IMR-90 (cell line): ENCODE data around the gene MCM6. TPM values are rescaled to one million over a fixed set of nuclear protein-coding genes. Genes with fewer than 3 reads are reported as not detected.

Experiments
- ATAC-seq: fragments of 200-7000 bp; cut with Tn5 transposase; 2 replicates; pipeline ENCODE4 v1.9.1; 2020; ENCODE audit warnings: low read depth, mild to moderate bottlenecking, moderate library complexity
- BruUV-seq: library from RNA; stranded (reverse); fragments of 400-500 nt; replicated peaks from 2 replicates; lab custom pipeline; 2021; lab: Mats Ljungman, UMichigan
- CTCF ChIA-PET: fragments of 300-600 bp; formaldehyde crosslinking; extraction: SDS; loops from one replicate; lab custom pipeline; 2021; ENCODE audit warnings: antibody characterized with exemption; lab: Yijun Ruan, JAX
- POLR2A ChIA-PET: fragments of 300-600 bp; sonication (Branson Sonifier 250); formaldehyde crosslinking; loops from one replicate; lab custom pipeline; 2022; ENCODE audit warnings: antibody characterized with exemption; ENCODE audit not compliant: unreplicated experiment; lab: Charles Lee
- DNase-seq: peaks from one replicate; pipeline ENCODE4 v3.0.0; 2013
- H2AFZ ChIP-seq: replicated peaks from 2 replicates; pipeline ENCODE3; 2013; ENCODE audit warnings: low read length, mild to moderate bottlenecking; ENCODE audit not compliant: poor library complexity
- H2AK5ac ChIP-seq: 2 replicates; pipeline ENCODE4 v1.6.1; 2013; ENCODE audit warnings: low read depth, low read length, inconsistent platforms
- H2AK9ac ChIP-seq: replicated peaks from 2 replicates; pipeline ENCODE3; 2013; ENCODE audit warnings: mild to moderate bottlenecking, low read depth, low read length, moderate library complexity; ENCODE audit not compliant: poor library complexity
- H2BK120ac ChIP-seq: 2 replicates; pipeline ENCODE4 v1.6.1; 2013; ENCODE audit warnings: low read depth, low read length, inconsistent platforms
- H2BK15ac ChIP-seq: 3 replicates; pipeline ENCODE4 v1.6.1; 2013; ENCODE audit warnings: low read depth, low read length, inconsistent platforms
- H2BK20ac ChIP-seq: 2 replicates; pipeline ENCODE4 v1.6.1; 2013; ENCODE audit warnings: low read depth, mild to moderate bottlenecking, inconsistent platforms, low read length, moderate library complexity
- H2BK5ac ChIP-seq: 2 replicates; pipeline ENCODE4 v1.6.1; 2013; ENCODE audit warnings: mild to moderate bottlenecking, low read depth, low read length, inconsistent platforms; ENCODE audit not compliant: poor library complexity, severe bottlenecking
- H3K14ac ChIP-seq: replicated peaks from 2 replicates; pipeline ENCODE4 v1.6.1; 2013; ENCODE audit warnings: low read depth, low read length, inconsistent platforms
- H3K18ac ChIP-seq: 2 replicates; pipeline ENCODE4 v1.6.1; 2013; ENCODE audit warnings: low read depth, low read length, control low read depth
- H3K23ac ChIP-seq: 2 replicates; pipeline ENCODE4 v1.6.1; 2013; ENCODE audit warnings: low read depth, low read length, inconsistent platforms
- H3K27ac ChIP-seq: 2 replicates; pipeline ENCODE4 v1.5.1; 2013; ENCODE audit warnings: mild to moderate bottlenecking, control low read depth, low read length; ENCODE audit not compliant: insufficient read depth
- H3K27me3 ChIP-seq: 2 replicates; pipeline ENCODE4 v1.6.1; 2013; ENCODE audit warnings: low read length; ENCODE audit not compliant: control insufficient read depth, insufficient read depth
- H3K36me3 ChIP-seq: 2 replicates; pipeline ENCODE4 v1.6.1; 2013; ENCODE audit warnings: low read length, mixed read lengths; ENCODE audit not compliant: control insufficient read depth, insufficient read depth
- H3K4ac ChIP-seq: 2 replicates; pipeline ENCODE4 v1.6.1; 2013; ENCODE audit warnings: low read depth, low read length, inconsistent platforms
- H3K4me1 ChIP-seq: 2 replicates; pipeline ENCODE4 v1.6.1; 2013; ENCODE audit warnings: low read length, mixed read lengths; ENCODE audit not compliant: control insufficient read depth, insufficient read depth
- H3K4me2 ChIP-seq: 2 replicates; pipeline ENCODE4 v1.6.1; 2013; ENCODE audit warnings: low read depth, mild to moderate bottlenecking, control low read depth, low read length, moderate library complexity
- H3K4me3 ChIP-seq: 2 replicates; pipeline ENCODE4 v1.5.1; 2013; ENCODE audit warnings: low read depth, mild to moderate bottlenecking, control low read depth, low read length, moderate library complexity; ENCODE audit not compliant: insufficient read depth
- H3K56ac ChIP-seq: 2 replicates; pipeline ENCODE4 v1.6.1; 2013; ENCODE audit warnings: low read length, inconsistent platforms; ENCODE audit not compliant: insufficient read depth; ENCODE audit errors: extremely low read depth
- H3K79me1 ChIP-seq, 2 experiments: 2 replicates each; pipeline ENCODE4 v1.6.1; 2013; ENCODE audit warnings: low read length in 2 of 2, inconsistent platforms in 1 of 2, low read depth in 1 of 2
- H3K9ac ChIP-seq: 2 replicates; pipeline ENCODE4 v1.6.1; 2013; ENCODE audit warnings: low read depth, low read length, control low read depth
- H3K9me1 ChIP-seq: 2 replicates; pipeline ENCODE4 v1.6.1; 2013; ENCODE audit warnings: low read length, inconsistent platforms; ENCODE audit not compliant: insufficient read depth
- H3K9me3 ChIP-seq: 2 replicates; pipeline ENCODE4 v1.6.1; 2013; ENCODE audit warnings: low read length; ENCODE audit not compliant: control insufficient read depth, insufficient read depth
- H4K20me1 ChIP-seq: 2 replicates; pipeline ENCODE4 v1.6.1; 2013; ENCODE audit warnings: low read length, inconsistent platforms; ENCODE audit not compliant: insufficient read depth
- H4K5ac ChIP-seq: 2 replicates; pipeline ENCODE4 v1.6.1; 2013; ENCODE audit warnings: mild to moderate bottlenecking, low read depth, low read length, control low read depth
- H4K8ac ChIP-seq, 2 experiments: 2 replicates each; pipeline ENCODE4 v1.6.1; 2013; ENCODE audit warnings: low read depth in 2 of 2, low read length in 2 of 2, control low read depth in 1 of 2, inconsistent platforms in 1 of 2
- H4K91ac ChIP-seq: 2 replicates; pipeline ENCODE4 v1.6.1; 2013; ENCODE audit warnings: low read depth, low read length, inconsistent platforms; ENCODE audit not compliant: insufficient read depth
- BHLHE40 ChIP-seq: fragments of 150-350 bp; IDR thresholded peaks from 2 replicates; pipeline ENCODE4 v1.6.1; 2016; ENCODE audit warnings: mild to moderate bottlenecking, low read depth, low read length
- CEBPB ChIP-seq: IDR thresholded peaks from 2 replicates; pipeline ENCODE4 v1.6.1; 2012; ENCODE audit warnings: low read depth, low read length, improper control_type of control experiment
- CHD1 ChIP-seq: IDR thresholded peaks from 2 replicates; pipeline ENCODE4 v1.6.1; 2012; ENCODE audit warnings: low read depth, low read length, improper control_type of control experiment
- CTCF ChIP-seq: conservative IDR thresholded peaks from 2 replicates; pipeline ENCODE4 v1.5.1; 2012; ENCODE audit warnings: mild to moderate bottlenecking, low read depth, low read length, improper control_type of control experiment
- ELK1 ChIP-seq: fragments of 150-350 bp; IDR thresholded peaks from 2 replicates; pipeline ENCODE4 v1.6.1; 2016; ENCODE audit warnings: low read depth, mild to moderate bottlenecking, low read length, moderate library complexity, borderline replicate concordance
- FOS ChIP-seq: fragments of 150-350 bp; IDR thresholded peaks from 2 replicates; pipeline ENCODE4 v1.6.1; 2016; ENCODE audit warnings: low read depth, low read length
- MAFK ChIP-seq: IDR thresholded peaks from 2 replicates; pipeline ENCODE4 v1.6.1; 2012; ENCODE audit warnings: low read depth, low read length, improper control_type of control experiment
- MAZ ChIP-seq: IDR thresholded peaks from 2 replicates; pipeline ENCODE4 v1.6.1; 2012; ENCODE audit warnings: low read depth, mild to moderate bottlenecking, low read length, improper control_type of control experiment, moderate library complexity, borderline replicate concordance
- MXI1 ChIP-seq: IDR thresholded peaks from 2 replicates; pipeline ENCODE4 v1.6.1; 2012; ENCODE audit warnings: low read depth, mild to moderate bottlenecking, low read length, moderate library complexity, borderline replicate concordance
- NFE2L2 ChIP-seq: fragments of 150-350 bp; IDR thresholded peaks from 2 replicates; pipeline ENCODE4 v1.6.1; 2016; ENCODE audit warnings: low read depth, mild to moderate bottlenecking, low read length
- POLR2A ChIP-seq: IDR thresholded peaks from 2 replicates; pipeline ENCODE4 v1.6.1; 2012; ENCODE audit warnings: mild to moderate bottlenecking, low read depth, low read length
- RAD21 ChIP-seq: IDR thresholded peaks from 2 replicates; pipeline ENCODE4 v1.6.1; 2012; ENCODE audit warnings: low read length, improper control_type of control experiment
- RCOR1 ChIP-seq: IDR thresholded peaks from 2 replicates; pipeline ENCODE4 v1.6.1; 2012; ENCODE audit warnings: mild to moderate bottlenecking, low read length, improper control_type of control experiment; ENCODE audit not compliant: insufficient replicate concordance
- RFX5 ChIP-seq: IDR thresholded peaks from 2 replicates; pipeline ENCODE4 v1.8.0; 2012; ENCODE audit warnings: low read depth, mild to moderate bottlenecking, low read length, moderate library complexity
- SMC3 ChIP-seq: fragments of 150-350 bp; IDR thresholded peaks from 2 replicates; pipeline ENCODE4 v1.6.1; 2016; ENCODE audit warnings: low read depth, mild to moderate bottlenecking, antibody characterized with exemption, low read length, moderate library complexity
- WGBS, 2 experiments: methylation state at CpG; one replicate each; pipeline versions ENCODE4 v1.1.5 to v1.1.7; 2013; ENCODE audit warnings: missing lambda C conversion rate in 2 of 2; ENCODE audit not compliant: insufficient read length in 1 of 2; ENCODE audit errors: extremely low coverage in 2 of 2; 5-methylcytosine and 5-hydroxymethylcytosine counted together
- dilution Hi-C: fragments of 300-500 bp; cut with HindIII; formaldehyde crosslinking; loops from one replicate; pipeline ENCODE4 v1.14.3; 2018; ENCODE audit warnings: low sequenced_read_pairs; ENCODE audit not compliant: unreplicated experiment
- in situ Hi-C: fragments of 300-500 bp; cut with MboI; formaldehyde crosslinking; loops from 3 replicates; pipeline ENCODE4 v1.14.3; 2019; ENCODE audit warnings: low sequenced_read_pairs, inconsistent platforms, mixed read lengths
- intact Hi-C: fragments of 100-400 bp; cut with micrococcal nuclease; formaldehyde crosslinking; loops from 2 replicates; pipeline ENCODE4 v1.10.0; 2022
- polyA plus RNA-seq, 3 experiments: library from polyadenylated mRNA; depleted of rRNA; stranded (reverse); fragments of >200 nt; gene quantifications; 2 replicates each; pipeline ENCODE4 v1.2.3, GENCODE V29; 2012; ENCODE audit warnings: low replicate concordance in 1 of 3
- total RNA-seq: library from RNA; depleted of rRNA; stranded (reverse); fragments of >200 nt; gene quantifications from 2 replicates; pipeline ENCODE4 v1.2.3, GENCODE V29; 2012
- TF ChIP-seq, protein P1 (sequence below): fragments of 150-350 bp; IDR thresholded peaks from 2 replicates; pipeline ENCODE4 v1.6.1; 2017; ENCODE audit warnings: mild to moderate bottlenecking, antibody characterized with exemption, low read length, low read depth

Gene MCM6
- total and polyA plus RNA-seq, 2 of the 4 experiments (the other 2 are of a cell fraction) = 21.4 to 29.6 TPM

GRCh38 chr2:135838502-135838901, 37.7 kb downstream of the MCM6 start:
- Histone ChIP-seq H2AFZ (no peak overlapping the region), H4K20me1 (no peaks in the 10 kb centered on the region), H4K91ac (no peak overlapping the region), H3K4ac (no peak overlapping the region), H4K5ac (no peak overlapping the region), H2BK120ac (no peak overlapping the region), H3K9me1 (peaks cover 3% of the 10 kb centered on the region), H3K56ac (no peak overlapping the region), H2AK5ac (no peak overlapping the region), H4K8ac (no peak overlapping the region), H2AK9ac (no peak overlapping the region), H2BK15ac (no peak overlapping the region), H3K27ac (no peak overlapping the region), H3K4me3 (no peak overlapping the region), H3K79me1 (no peaks in the 10 kb centered on the region), H3K9ac (no peak overlapping the region), H3K27me3 (no peaks in the 10 kb centered on the region), H3K18ac (no peak overlapping the region), H2BK20ac (no peak overlapping the region), H3K4me2 (no peak overlapping the region), H3K23ac (no peak overlapping the region), H3K9me3 (no peaks in the 10 kb centered on the region), H3K4me1 (peaks cover 5% of the 10 kb centered on the region), H3K14ac (no peak overlapping the region), H2BK5ac (no peak overlapping the region), H3K36me3 (peaks cover 2% of the 10 kb centered on the region; the same call in 1 of the 2 replicates)
- dilution Hi-C loops (no loop called here), in situ Hi-C loops (no loop called here), intact Hi-C loops (no loop called here)
- no CpG with 5 or more reads among the region's 3 CpGs for WGBS, 2 experiments
- ChIA-PET POLR2A (no interaction called here), CTCF (no interaction called here)
- DNase-seq (no peak), ATAC-seq (no peak)
- BruUV-seq = no TSS peak
- TF ChIP-seq RAD21 (no peak), ELK1 (no peak), CEBPB (no peak), RFX5 (no peak), CHD1 (no peak), FOS (no peak), RCOR1 (no peak), NFE2L2 (no peak), SMC3 (no peak), MAZ (no peak), MAFK (no peak), BHLHE40 (no peak), POLR2A (no peak), CTCF (no peak), MXI1 (no peak)
- TF ChIP-seq, protein P1, sequence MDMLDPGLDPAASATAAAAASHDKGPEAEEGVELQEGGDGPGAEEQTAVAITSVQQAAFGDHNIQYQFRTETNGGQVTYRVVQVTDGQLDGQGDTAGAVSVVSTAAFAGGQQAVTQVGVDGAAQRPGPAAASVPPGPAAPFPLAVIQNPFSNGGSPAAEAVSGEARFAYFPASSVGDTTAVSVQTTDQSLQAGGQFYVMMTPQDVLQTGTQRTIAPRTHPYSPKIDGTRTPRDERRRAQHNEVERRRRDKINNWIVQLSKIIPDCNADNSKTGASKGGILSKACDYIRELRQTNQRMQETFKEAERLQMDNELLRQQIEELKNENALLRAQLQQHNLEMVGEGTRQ = no peak
